HL-60 (cell line): ENCODE data around the gene BLOC1S4.

Experiments
- DNase-seq, 2 experiments: peaks; one replicate each; pipeline ENCODE4 v3.0.0-alpha.2; 2010 to 2020; ENCODE audit warnings: low read depth in 1 of 2, low spot score in 1 of 2
- H3K27ac ChIP-seq: fragments of 250-450 bp; sonication (Bioruptor Pico); replicated peaks from 2 replicates; pipeline ENCODE4 v1.5.1; 2020; ENCODE audit warnings: mild to moderate bottlenecking, moderate library complexity
- H3K27me3 ChIP-seq: fragments of 250-450 bp; sonication (Bioruptor Pico); 2 replicates; pipeline ENCODE4 v1.5.1; 2021; ENCODE audit warnings: mild to moderate bottlenecking, moderate library complexity; ENCODE audit not compliant: insufficient read depth, poor library complexity, severe bottlenecking
- H3K4me3 ChIP-seq: replicated peaks from 2 replicates; pipeline ENCODE4 v1.5.1; 2011; ENCODE audit warnings: mild to moderate bottlenecking, control low read depth, low read length; ENCODE audit not compliant: insufficient read depth
- CTCF ChIP-seq: IDR thresholded peaks from one replicate; pipeline ENCODE4 v1.5.1; 2011; ENCODE audit warnings: low read length, control low read depth, inconsistent platforms; ENCODE audit not compliant: insufficient read depth
- GABPA ChIP-seq: IDR thresholded peaks from 2 replicates; pipeline ENCODE4 v1.6.1; 2012; ENCODE audit warnings: low read depth
- POLR2AphosphoS5 ChIP-seq: IDR thresholded peaks from 2 replicates; pipeline ENCODE4 v1.6.1; 2012; ENCODE audit warnings: low read depth
- REST ChIP-seq: IDR thresholded peaks from 2 replicates; pipeline ENCODE4 v1.6.1; 2012; ENCODE audit warnings: low read depth; ENCODE audit not compliant: insufficient replicate concordance
- SPI1 ChIP-seq: IDR thresholded peaks from 2 replicates; pipeline ENCODE4 v1.6.1; 2012; ENCODE audit warnings: low read depth, mild to moderate bottlenecking, borderline replicate concordance
- long read RNA-seq: library from polyadenylated mRNA; unstranded; transcript quantifications from one replicate; pipeline ENCODE4 v2.0.0, GENCODE V29; 2020

The BLOC1S4 gene
- long read RNA-seq, partial matches to known transcripts = 0 of 1 reads
- long read RNA-seq, other reads (novel, unspliced or antisense) = 0 of 1 reads

GRCh38 chr4:6716018-6716911 lies at the start of gene BLOC1S4:
Gene BLOC1S4 (plus strand): TSS chr4:6716174. CDS start chr4:6716210, 36 bp downstream.
- H3K27ac ChIP-seq = peak within 1 kb of the TSS; percentile 85

GRCh38 chr4:6668391-6668790 lies 47.6 kb upstream of the BLOC1S4 start:
- Histone ChIP-seq H3K27me3 (no peaks in the 10 kb centered on the region), H3K27ac (no peak overlapping the region), H3K4me3 (no peak overlapping the region)
- no peak for DNase-seq
- no peak for TF ChIP-seq POLR2AphosphoS5
- no peak for TF ChIP-seq CTCF
- no peak for TF ChIP-seq SPI1
- no peak for TF ChIP-seq REST
- no peak for TF ChIP-seq GABPA

More at GRCh38 chr4:6716018-6716911, at the start of gene BLOC1S4:
- H3K4me3 ChIP-seq = peak within 1 kb of the TSS; percentile 59
- no peak for TF ChIP-seq CTCF
- TF ChIP-seq SPI1 = no peak
- TF ChIP-seq POLR2AphosphoS5 = peak; percentile 73
- DNase-seq = peak; percentile 88 to 96
- H3K27me3 ChIP-seq = no peaks in the 10 kb centered on the region

- no peak overlapping the region for H3K27ac ChIP-seq
- TF ChIP-seq REST (no peak), CTCF (no peak), POLR2AphosphoS5 (no peak), GABPA (no peak), SPI1 (no peak)
- H3K27me3 ChIP-seq = no peaks in the 10 kb centered on the region
- no peak for DNase-seq
- H3K4me3 ChIP-seq = no peak overlapping the region
These were observed 44.3 kb upstream of the BLOC1S4 start for GRCh38 chr4:6671648-6672047.
